ENCODE data around the gene ATG2B.

The ATG2B gene

GRCh38 chr14:96237641-96238040 is 125.5 kb downstream of the ATG2B start:
- no peak for TF ChIP-seq POLR2A (IDR thresholded peaks at IDR 0.05; ENCODE audit: low read depth, low read length)
- DNase-seq (ENCODE audit: insufficient read length, low spot score): no peak
- FAIRE-seq: no peak

- FAIRE-seq (no peak), DNase-seq (ENCODE audit: insufficient read length, low spot score) (no peak)
- no peak for TF ChIP-seq POLR2A (IDR thresholded peaks at IDR 0.05; ENCODE audit: low read depth, low read length)
Measured at GRCh38 chr14:96235426-96235825, 127.7 kb downstream of the ATG2B start.

- TF ChIP-seq POLR2A (IDR thresholded peaks at IDR 0.05; ENCODE audit: low read depth, low read length): no peak
- FAIRE-seq: no peak
- no peak for DNase-seq (ENCODE audit: insufficient read length, low spot score)
Measured at GRCh38 chr14:96233661-96234060, 129.5 kb downstream of the ATG2B start.

DNA sequence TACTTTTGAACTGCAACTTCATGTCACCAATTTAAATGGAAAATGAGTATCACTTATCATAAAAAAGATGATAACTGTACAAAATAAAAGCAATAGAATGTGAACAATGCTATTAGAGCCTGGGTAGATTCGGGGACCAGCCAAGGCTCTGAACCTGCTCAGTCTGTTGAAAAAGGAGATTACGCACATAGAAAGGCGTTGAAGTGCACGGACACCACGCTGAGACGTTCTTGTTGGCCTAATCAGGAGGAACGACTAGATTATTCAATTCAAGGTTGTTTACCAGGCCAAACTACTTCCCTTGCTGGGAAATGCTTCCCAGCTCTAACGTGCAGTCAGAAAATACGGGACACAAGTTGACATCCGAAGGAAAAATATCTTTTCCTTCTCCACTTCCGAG is 130.6 kb downstream of the ATG2B start:
- DNase-seq (ENCODE audit: insufficient read length, low spot score) (no peak), FAIRE-seq (no peak)
- TF ChIP-seq POLR2A (IDR thresholded peaks at IDR 0.05; ENCODE audit: low read depth, low read length): no peak

GRCh38 chr14:96231526-96232130 is 131.5 kb downstream of the ATG2B start:
- TF ChIP-seq POLR2A (IDR thresholded peaks at IDR 0.05; ENCODE audit: low read depth, low read length): no peak

GRCh38 chr14:96231056-96231455 is 132.1 kb downstream of the ATG2B start:
- FAIRE-seq: no peak
- no peak for TF ChIP-seq POLR2A (IDR thresholded peaks at IDR 0.05; ENCODE audit: low read depth, low read length)
- no peak for DNase-seq (ENCODE audit: insufficient read length, low spot score)

More at GRCh38 chr14:96231526-96232130, 131.5 kb downstream of the ATG2B start:
- FAIRE-seq (no peak), DNase-seq (ENCODE audit: insufficient read length, low spot score) (no peak)

DNA sequence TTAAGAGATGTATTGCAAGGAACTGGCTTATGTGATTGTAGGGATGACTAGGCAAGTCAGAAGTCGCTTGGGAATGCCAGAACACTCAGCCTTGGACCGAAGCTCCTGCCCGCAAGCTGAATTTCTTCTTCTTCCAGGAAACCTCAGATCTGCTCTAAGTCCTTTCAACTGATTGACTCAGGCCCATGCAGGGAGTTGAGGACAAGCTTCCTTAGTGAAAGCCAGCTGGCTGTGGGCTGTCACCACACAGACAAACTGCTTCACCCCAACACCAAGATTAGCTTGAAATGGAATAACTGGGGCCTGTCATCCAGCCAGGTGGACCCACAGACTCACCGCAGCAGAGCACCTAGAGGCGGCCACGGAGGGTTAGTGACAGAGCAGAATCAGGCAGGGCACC is 133.8 kb downstream of the ATG2B start:
- no peak for FAIRE-seq
- TF ChIP-seq POLR2A (IDR thresholded peaks at IDR 0.05; ENCODE audit: low read depth, low read length): no peak
- no peak for DNase-seq (ENCODE audit: insufficient read length, low spot score)
